Measurements from ENCODE around the gene COPS6. TPM values are rescaled to one million over a fixed set of nuclear protein-coding genes. Genes with fewer than 3 reads are reported as not detected.

Gene COPS6
- total RNA-seq, result 10 to 100 TPM; 35.8 to 60.7 (median 47.7) TPM

- Histone ChIP-seq H3K36me3 (peaks cover 35% of the 10 kb centered on the region), H3K9me3 (no peaks in the 10 kb centered on the region), H3K4me1 (peaks cover 22% of the 10 kb centered on the region), H3K27me3 (no peaks in the 10 kb centered on the region), H3K4me3 (peak within 1 kb of the TSS; percentile 75), H3K27ac (peak within 1 kb of the TSS; percentile 93)
- WGBS, result under 1% methylated on average over 40 of the region's 68 CpGs
- peak; percentile 88 to 92 for DNase-seq (ENCODE audit: low spot score in 2 of 2)
- TF ChIP-seq EP300 (IDR thresholded peaks at IDR 0.05), result no peak
- peak in 2 of 3 donors; percentile 38 to 99 for TF ChIP-seq POLR2AphosphoS5 (IDR thresholded peaks at IDR 0.05)
- peak; percentile 52 to 58 for TF ChIP-seq POLR2A (IDR thresholded peaks at IDR 0.05)
Measured at GRCh38 chr7:100088621-100089457, at the start of gene COPS6. Gene COPS6, plus strand, starts transcription at chr7:100088969. Its CDS starts 22 bp downstream, at chr7:100088991.

GRCh38 chr7:100040575-100040974 lies 48.2 kb upstream of the COPS6 start:
- Histone ChIP-seq H3K9me3 (no peaks in the 10 kb centered on the region), H3K27me3 (no peaks in the 10 kb centered on the region), H3K27ac (no peak overlapping the region)

DNA sequence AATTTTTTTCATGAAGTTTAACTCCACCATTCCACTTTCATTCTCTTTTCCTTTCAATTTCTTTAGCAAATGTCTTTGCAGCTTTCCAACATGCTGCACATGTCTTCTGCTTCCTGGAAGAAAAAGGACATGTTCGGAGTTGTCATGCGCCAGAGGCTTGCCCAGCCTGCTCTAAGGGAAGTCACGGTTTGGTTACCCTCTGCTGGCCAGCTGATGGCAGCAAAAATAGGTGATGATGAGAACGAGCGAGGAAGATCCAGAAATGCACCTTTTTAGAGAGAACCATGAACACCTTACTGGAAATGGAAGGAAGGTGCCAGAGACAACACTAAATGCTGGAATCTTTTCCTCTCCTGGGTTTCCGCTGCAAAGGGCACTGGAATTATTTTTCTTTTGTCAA lies 44.1 kb upstream of the COPS6 start:
- TF ChIP-seq EP300 (IDR thresholded peaks at IDR 0.05), result no peak
- 36% methylated on average over 6 of the region's 6 CpGs for WGBS
- Histone ChIP-seq H3K4me3 (no peak overlapping the region), H3K36me3 (no peaks in the 10 kb centered on the region), H3K9me3 (no peaks in the 10 kb centered on the region), H3K27me3 (no peaks in the 10 kb centered on the region), H3K4me1 (peaks cover 12% of the 10 kb centered on the region), H3K27ac (no peak overlapping the region)
- DNase-seq (ENCODE audit: low spot score in 2 of 2), result no peak

More at GRCh38 chr7:100040575-100040974, 48.2 kb upstream of the COPS6 start:
- Histone ChIP-seq H3K4me1 (peaks cover 21% of the 10 kb centered on the region), H3K36me3 (peaks cover 17% of the 10 kb centered on the region), H3K4me3 (no peak overlapping the region)
- TF ChIP-seq EP300 (IDR thresholded peaks at IDR 0.05) (no peak), CTCF (IDR thresholded peaks at IDR 0.05) (no peak), POLR2A (IDR thresholded peaks at IDR 0.05) (no peak), POLR2AphosphoS5 (IDR thresholded peaks at IDR 0.05) (no peak)
- 76% methylated on average over 7 of the region's 7 CpGs for WGBS
- no peak for DNase-seq (ENCODE audit: low spot score in 2 of 2)

- Histone ChIP-seq H3K27ac (no peak overlapping the region), H3K9me3 (no peaks in the 10 kb centered on the region), H3K27me3 (no peaks in the 10 kb centered on the region), H3K36me3 (no peaks in the 10 kb centered on the region), H3K4me3 (no peak overlapping the region), H3K4me1 (peaks cover 23% of the 10 kb centered on the region)
- no peak for DNase-seq (ENCODE audit: low spot score in 2 of 2)
- TF ChIP-seq CTCF (IDR thresholded peaks at IDR 0.05), result no peak
- TF ChIP-seq POLR2AphosphoS5 (IDR thresholded peaks at IDR 0.05), result no peak
- TF ChIP-seq POLR2A (IDR thresholded peaks at IDR 0.05), result no peak
- TF ChIP-seq EP300 (IDR thresholded peaks at IDR 0.05), result no peak
- 73% methylated on average over 4 of the region's 4 CpGs for WGBS
Measured at GRCh38 chr7:100048680-100049079, 40.1 kb upstream of the COPS6 start.

DNA sequence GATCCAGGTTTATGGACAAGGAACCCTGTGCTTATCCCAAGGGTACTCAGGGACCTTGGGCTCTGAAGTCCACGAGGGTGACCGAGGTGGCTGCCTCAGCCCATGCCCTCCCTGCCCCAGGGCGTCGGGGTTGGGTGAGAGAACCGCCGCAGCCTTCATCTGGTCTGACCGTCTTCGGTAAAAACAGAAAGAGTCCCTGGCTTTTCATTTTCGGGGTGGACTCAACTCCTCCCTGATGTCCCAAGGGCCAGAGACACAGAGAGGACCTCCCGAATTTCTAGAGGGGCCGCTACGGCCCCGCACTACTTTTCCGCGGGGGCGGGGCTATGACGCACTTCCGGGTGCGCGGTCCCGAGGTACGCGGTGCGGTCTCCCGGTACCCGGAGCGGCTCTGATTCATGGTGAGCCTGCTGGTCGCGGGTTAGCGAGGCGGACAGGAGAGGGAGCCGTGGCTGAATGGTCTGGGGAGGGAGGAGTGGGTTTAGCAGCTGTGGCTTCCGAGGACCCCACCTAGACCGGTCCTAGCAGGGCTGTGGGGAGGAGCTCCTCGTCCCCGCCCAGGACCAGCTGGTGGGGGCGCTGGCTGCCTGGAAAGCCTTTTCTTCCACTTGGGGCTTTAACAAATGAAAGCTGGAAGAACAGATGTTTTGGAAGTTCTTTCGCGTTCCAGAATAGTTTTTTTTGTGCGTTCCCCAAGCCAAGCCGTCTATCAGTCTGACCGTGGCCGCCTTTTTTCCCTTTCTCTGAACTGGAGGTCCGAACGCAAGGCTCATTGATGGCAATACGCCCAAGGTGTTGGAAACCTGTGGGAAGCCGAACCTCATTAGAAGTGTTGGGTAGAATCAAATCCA lies 39.1 kb upstream of the COPS6 start, which contains the start of gene ZSCAN21:
Gene ZSCAN21 (plus strand): TSS at position 334 of the 851 bp plus-strand sequence. CDS start 7,233 bp downstream, outside the sequence.
- peak within 1 kb of the TSS; percentile 97 for H3K27ac ChIP-seq
- no peaks in the 10 kb centered on the region for H3K27me3 ChIP-seq
- no peaks in the 10 kb centered on the region for H3K9me3 ChIP-seq
- 0% methylated on average over 24 of the region's 47 CpGs for WGBS
- peak; percentile 89 to 90 for DNase-seq (ENCODE audit: low spot score in 2 of 2)
- peaks cover 23% of the 10 kb centered on the region for H3K4me1 ChIP-seq
- no peaks in the 10 kb centered on the region for H3K36me3 ChIP-seq
- peak within 1 kb of the TSS; percentile 86 for H3K4me3 ChIP-seq
- TF ChIP-seq POLR2A (IDR thresholded peaks at IDR 0.05) (peak in 1 of 2 donors; percentile 52), CTCF (IDR thresholded peaks at IDR 0.05) (no peak), EP300 (IDR thresholded peaks at IDR 0.05) (no peak), POLR2AphosphoS5 (IDR thresholded peaks at IDR 0.05) (peak; percentile 63 to 84 (median 78))
